A204.1 (cell line): Measurements from ENCODE around the gene OSBPL5.
"Not testable (repeated sequence)": the region's sequence is repeated elsewhere in the genome, so short reads cannot be mapped to it uniquely, and the experiment has no call there.

Source experiments
- FAIRE-seq: peaks from 2 replicates; lab custom pipeline; 2012; peaks lifted over from hg19 to GRCh38; lab: Jason Lieb, UNC

The OSBPL5 gene

GRCh38 chr11:3181725-3182461 is 16.8 kb upstream of the OSBPL5 start:
- FAIRE-seq = no peak

GRCh38 chr11:3180869-3181268 is 15.8 kb upstream of the OSBPL5 start:
- no peak for FAIRE-seq

- FAIRE-seq = no peak
These were observed 13.2 kb upstream of the OSBPL5 start for GRCh38 chr11:3178349-3178748.

GRCh38 chr11:3177931-3178330 is 12.8 kb upstream of the OSBPL5 start:
- no peak for FAIRE-seq

- FAIRE-seq = no peak
These were observed 11.4 kb upstream of the OSBPL5 start for GRCh38 chr11:3176487-3176886.

GRCh38 chr11:3175194-3175593 is 10.1 kb upstream of the OSBPL5 start:
- FAIRE-seq = no peak

- no peak for FAIRE-seq
These were observed 9.3 kb upstream of the OSBPL5 start for GRCh38 chr11:3174387-3174786.

- FAIRE-seq = no peak
These were observed 8.7 kb upstream of the OSBPL5 start for GRCh38 chr11:3173795-3174194.

- no peak for FAIRE-seq
These were observed 6.9 kb upstream of the OSBPL5 start for GRCh38 chr11:3171931-3172560.

GRCh38 chr11:3170756-3171650 is 5.9 kb upstream of the OSBPL5 start:
- FAIRE-seq = no peak

- FAIRE-seq = no peak
These were observed 5.1 kb upstream of the OSBPL5 start for GRCh38 chr11:3170044-3170755.

- no peak for FAIRE-seq
These were observed 4.3 kb upstream of the OSBPL5 start for GRCh38 chr11:3169255-3170043.

- FAIRE-seq = not testable (repeated sequence)
These were observed 3.7 kb upstream of the OSBPL5 start for GRCh38 chr11:3168742-3169254.

GRCh38 chr11:3167143-3168119 is 2.3 kb upstream of the OSBPL5 start:
- FAIRE-seq = no peak

- no peak for FAIRE-seq
These were observed 1.4 kb upstream of the OSBPL5 start for GRCh38 chr11:3166268-3167142.

- no peak for FAIRE-seq
These were observed 782 bp upstream of the OSBPL5 start for GRCh38 chr11:3165916-3166267.

- no peak for FAIRE-seq
These were observed 458 bp downstream of the OSBPL5 start for GRCh38 chr11:3164552-3165151.

GRCh38 chr11:3164138-3164551 is 965 bp downstream of the OSBPL5 start:
- FAIRE-seq = no peak
